Stimulated activated CD4-positive, alpha-beta T cell treated with anti-CD3 and anti-CD28 coated beads, Interleukin-1b, Interleukin-23, amount 100 ng/mL, for 24 hours (primary cell): Measurements from ENCODE around the gene KCNH8.
"Not testable (repeated sequence)": the region's sequence is repeated elsewhere in the genome, so short reads cannot be mapped to it uniquely, and the experiment has no call there.

Experiments
- DNase-seq, 4 experiments: peaks; one replicate each; pipeline ENCODE4 v3.0.0-alpha.2; 2020; ENCODE audit warnings: low read depth in 4 of 4, low spot score in 1 of 4

The KCNH8 gene

GRCh38 chr3:19171794-19172193 is 23.5 kb downstream of the KCNH8 start:
- DNase-seq: no peak

- no peak for DNase-seq
Measured at GRCh38 chr3:19173945-19174344, 25.6 kb downstream of the KCNH8 start.

- DNase-seq: no peak
Measured at GRCh38 chr3:19183584-19183983, 35.3 kb downstream of the KCNH8 start.

GRCh38 chr3:19190126-19190525 is 41.8 kb downstream of the KCNH8 start:
- no peak for DNase-seq

GRCh38 chr3:19190602-19191001 is 42.3 kb downstream of the KCNH8 start:
- DNase-seq: no peak

- no peak for DNase-seq
Measured at GRCh38 chr3:19199131-19199530, 50.8 kb downstream of the KCNH8 start.

GRCh38 chr3:19202303-19202702 is 54.0 kb downstream of the KCNH8 start:
- DNase-seq: no peak

GRCh38 chr3:19202754-19203153 is 54.4 kb downstream of the KCNH8 start:
- no peak for DNase-seq

- DNase-seq: no peak
Measured at GRCh38 chr3:19206540-19206939, 58.2 kb downstream of the KCNH8 start.

- DNase-seq: no peak
Measured at GRCh38 chr3:19213603-19214220, 65.4 kb downstream of the KCNH8 start.

GRCh38 chr3:19215427-19215826 is 67.1 kb downstream of the KCNH8 start:
- no peak for DNase-seq

- no peak for DNase-seq
Measured at GRCh38 chr3:19216669-19217337, 68.5 kb downstream of the KCNH8 start.

- no peak for DNase-seq
Measured at GRCh38 chr3:19220311-19220710, 72.0 kb downstream of the KCNH8 start.

- DNase-seq: no peak
Measured at GRCh38 chr3:19221081-19221480, 72.8 kb downstream of the KCNH8 start.

GRCh38 chr3:19226479-19226878 is 78.2 kb downstream of the KCNH8 start:
- DNase-seq: no peak

GRCh38 chr3:19228167-19228566 is 79.9 kb downstream of the KCNH8 start:
- no peak for DNase-seq

GRCh38 chr3:19229086-19229485 is 80.8 kb downstream of the KCNH8 start:
- DNase-seq: no peak

GRCh38 chr3:19229881-19230280 is 81.6 kb downstream of the KCNH8 start:
- not testable (repeated sequence) for DNase-seq

- DNase-seq: no peak
Measured at GRCh38 chr3:19231792-19232461, 83.6 kb downstream of the KCNH8 start.

- no peak for DNase-seq
Measured at GRCh38 chr3:19232566-19232965, 84.3 kb downstream of the KCNH8 start.

GRCh38 chr3:19233882-19234784 is 85.8 kb downstream of the KCNH8 start:
- not testable (repeated sequence) for DNase-seq
